Measurements from ENCODE around the gene ALDH1A3.

The ALDH1A3 gene

DNA sequence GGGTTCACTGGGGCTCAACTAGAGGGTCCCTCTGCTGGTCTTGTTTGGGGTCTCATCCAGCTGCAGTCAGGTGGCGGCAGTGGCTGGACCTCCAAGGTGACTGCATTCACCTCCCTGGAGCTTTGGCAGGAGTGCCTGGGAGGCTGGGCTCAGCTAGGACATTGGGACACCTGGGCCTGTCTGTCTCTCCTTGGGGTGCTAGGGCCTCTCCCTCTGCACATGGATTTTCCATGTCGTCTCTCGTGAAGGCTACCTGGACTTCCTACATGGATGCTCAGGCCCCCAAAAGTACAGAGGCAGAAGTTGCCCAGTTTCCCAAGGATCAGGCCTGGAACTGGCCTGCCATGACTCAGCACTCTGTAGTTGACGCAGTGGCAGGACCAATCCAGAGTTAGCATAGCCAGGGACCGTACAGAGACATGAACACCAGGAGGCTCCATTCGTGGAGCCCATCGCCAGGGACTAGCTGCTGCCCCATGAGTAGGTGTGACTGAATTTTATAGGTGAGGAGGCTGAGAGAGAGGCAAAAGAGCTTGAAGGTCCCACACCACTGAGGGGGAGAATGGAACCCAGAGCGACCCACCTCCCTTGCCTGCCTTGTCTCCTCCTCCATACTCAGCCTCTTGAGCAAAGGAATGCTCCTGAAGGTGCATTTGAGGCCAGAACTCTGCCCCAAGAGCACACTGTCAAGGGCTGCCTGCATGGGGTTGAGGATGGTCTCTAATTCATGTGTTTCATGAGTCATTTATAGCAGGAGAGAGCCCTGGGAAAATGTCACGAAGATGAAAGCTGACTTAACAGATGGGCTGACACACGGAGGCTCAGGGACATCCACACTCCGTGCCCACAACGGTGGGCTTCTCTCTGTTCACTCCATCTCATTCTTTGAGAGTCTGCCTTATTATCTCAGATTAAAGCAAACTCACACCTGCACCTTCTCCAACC lies 13.0 kb upstream of the ALDH1A3 start:
- Histone ChIP-seq H4K20me1 (no peaks in the 10 kb centered on the region), H3K4me1 (peaks cover 5% of the 10 kb centered on the region), H3K9ac (no peak overlapping the region), H3K36me3 (no peaks in the 10 kb centered on the region), H3K4me2 (no peak overlapping the region), H3K4me3 (no peak overlapping the region), H3K27me3 (no peaks in the 10 kb centered on the region), H3K27ac (no peak overlapping the region), H3K9me3 (peaks cover 11% of the 10 kb centered on the region)
- no peak for TF ChIP-seq Cebpa-rat (IDR thresholded peaks at IDR 0.05)

DNA sequence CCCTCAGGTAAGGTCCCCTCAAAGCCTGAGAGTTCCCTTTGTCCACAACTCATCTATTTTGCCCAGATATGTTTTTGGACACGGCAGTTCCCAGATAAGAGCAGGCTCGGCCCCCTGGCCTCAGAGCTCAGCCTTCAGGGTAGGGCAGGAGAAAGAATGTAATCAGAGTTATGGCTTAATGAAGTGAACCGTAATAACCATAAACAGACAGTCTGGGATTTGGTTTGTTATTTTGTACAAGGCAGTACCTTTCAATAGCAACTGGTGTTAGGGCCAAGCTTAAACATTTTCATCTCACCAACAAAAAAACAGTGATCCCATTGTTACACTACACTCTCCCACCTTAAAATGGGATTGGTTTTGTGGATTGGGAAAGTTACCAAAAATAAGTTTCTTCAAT lies 12.2 kb upstream of the ALDH1A3 start:
- H3K4me3 ChIP-seq = no peak overlapping the region
- no peak overlapping the region for H3K4me2 ChIP-seq
- no peak overlapping the region for H3K9ac ChIP-seq
- H4K20me1 ChIP-seq = no peaks in the 10 kb centered on the region
- no peaks in the 10 kb centered on the region for H3K36me3 ChIP-seq
- no peak for TF ChIP-seq Cebpa-rat (IDR thresholded peaks at IDR 0.05)
- H3K27ac ChIP-seq = no peak overlapping the region
- no peaks in the 10 kb centered on the region for H3K4me1 ChIP-seq
- no peaks in the 10 kb centered on the region for H3K27me3 ChIP-seq
- peaks cover 11% of the 10 kb centered on the region for H3K9me3 ChIP-seq

DNA sequence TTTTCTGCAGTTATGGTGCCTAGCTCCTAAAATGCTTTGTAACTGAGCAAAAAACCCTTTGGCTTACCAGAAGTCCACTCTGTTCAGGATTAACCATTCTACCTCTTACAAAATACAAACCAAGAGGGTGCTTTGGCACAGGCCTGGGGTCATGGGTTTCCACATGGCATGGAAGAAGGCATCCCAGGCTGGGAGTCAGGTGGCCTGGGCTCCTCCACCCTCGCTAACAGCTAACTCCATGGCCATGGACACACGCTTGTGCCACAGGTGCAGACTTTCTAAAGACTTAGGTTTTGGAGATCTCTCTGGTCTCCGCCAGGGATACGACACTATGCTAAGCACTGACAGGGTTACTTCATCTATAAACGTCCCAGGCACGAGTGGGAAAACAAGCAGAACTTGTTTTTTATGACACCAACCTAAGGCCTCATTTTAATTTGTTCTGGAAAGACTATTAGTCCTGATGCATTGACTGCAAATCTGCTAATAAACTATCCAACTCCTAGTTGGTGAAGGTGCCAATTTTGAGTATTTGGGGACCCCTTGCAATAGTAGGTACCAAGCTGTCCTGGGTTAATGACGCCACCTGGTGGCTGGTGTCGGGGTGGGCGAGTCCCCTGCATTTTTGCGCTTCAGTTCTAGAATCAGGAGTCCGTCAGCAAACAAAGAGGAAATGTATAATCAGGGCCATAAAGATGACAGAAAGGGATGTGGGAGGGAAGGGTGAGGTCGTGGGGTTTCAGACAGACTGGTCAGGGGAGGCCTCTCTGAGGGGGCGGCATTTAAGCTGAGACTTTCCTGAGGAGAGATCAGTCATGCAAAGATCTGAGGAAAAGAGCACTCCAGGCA lies 10.3 kb upstream of the ALDH1A3 start:
- peaks cover 11% of the 10 kb centered on the region for H3K9me3 ChIP-seq
- no peaks in the 10 kb centered on the region for H4K20me1 ChIP-seq

DNA sequence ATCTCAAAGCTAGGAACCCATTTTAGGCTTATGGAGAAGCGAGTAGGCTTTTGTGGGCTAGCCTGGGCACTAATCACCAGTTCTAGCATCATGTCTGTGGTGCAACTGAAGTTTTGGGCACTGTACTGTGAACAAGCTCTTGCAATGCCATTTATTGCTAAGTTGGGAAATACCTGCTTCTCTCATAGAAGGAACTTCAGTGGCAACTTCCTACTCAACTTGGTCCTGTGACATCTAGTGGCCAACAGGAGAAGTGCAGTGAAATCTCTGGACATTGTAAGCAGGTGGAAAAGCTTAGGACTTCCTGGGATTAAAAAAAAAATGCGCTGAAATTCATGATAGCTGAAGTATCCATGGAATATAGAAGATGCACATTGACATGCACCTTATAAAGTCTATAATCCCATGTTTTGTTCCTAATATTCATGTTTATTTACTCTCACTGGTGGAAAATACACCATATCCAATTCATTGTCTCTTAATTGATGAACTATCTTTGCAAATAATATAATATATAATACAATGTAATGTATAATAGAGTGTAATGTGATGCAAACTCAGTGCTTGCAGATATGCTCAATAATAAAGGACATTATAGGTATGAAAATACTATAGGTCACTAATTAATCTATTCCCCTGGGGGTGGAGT lies 6.5 kb upstream of the ALDH1A3 start:
- Histone ChIP-seq H3K27me3 (peaks cover 29% of the 10 kb centered on the region), H3K36me3 (no peaks in the 10 kb centered on the region), H3K4me2 (no peak overlapping the region)

More for the DNA sequence above, 10.3 kb upstream of the ALDH1A3 start:
- no peak overlapping the region for H3K4me3 ChIP-seq
- H3K36me3 ChIP-seq = no peaks in the 10 kb centered on the region
- H3K4me1 ChIP-seq = no peaks in the 10 kb centered on the region
- H3K27ac ChIP-seq = no peak overlapping the region
- TF ChIP-seq Cebpa-rat (IDR thresholded peaks at IDR 0.05) = no peak
- no peak overlapping the region for H3K4me2 ChIP-seq
- H3K27me3 ChIP-seq = no peaks in the 10 kb centered on the region
- H3K9ac ChIP-seq = no peak overlapping the region

DNA sequence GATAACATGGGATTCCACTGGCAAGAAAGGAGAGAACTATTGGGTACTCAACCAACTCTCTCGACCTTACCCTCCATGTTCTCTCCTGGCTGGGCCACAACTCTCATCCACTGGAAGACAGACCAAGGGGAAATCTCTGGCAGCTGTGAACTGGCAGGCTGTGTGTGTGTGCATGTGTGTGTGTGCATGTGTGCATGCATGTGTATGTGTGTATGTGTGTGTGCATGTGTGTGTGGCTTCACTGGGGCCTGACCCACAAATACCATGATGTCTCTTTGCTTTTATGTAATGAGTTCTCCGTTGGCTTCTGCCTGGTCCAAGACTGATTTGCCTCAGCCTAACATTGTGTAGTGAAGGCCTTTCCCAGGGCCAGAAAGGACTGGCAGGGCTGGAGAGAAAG lies 4.1 kb upstream of the ALDH1A3 start:
- no peaks in the 10 kb centered on the region for H3K36me3 ChIP-seq
- H3K4me3 ChIP-seq = no peak overlapping the region
- TF ChIP-seq Cebpa-rat (IDR thresholded peaks at IDR 0.05) = no peak
- H3K4me2 ChIP-seq = no peak overlapping the region
- peaks cover 16% of the 10 kb centered on the region for H3K9me3 ChIP-seq
- H3K4me1 ChIP-seq = 0 out of 2 replicates have a peak, but pooled peaks cover 5% of the 10 kb centered on the region
- peaks cover 52% of the 10 kb centered on the region for H3K27me3 ChIP-seq
- H4K20me1 ChIP-seq = peaks cover 18% of the 10 kb centered on the region; the same call in 1 of the 2 replicates
- no peak overlapping the region for H3K27ac ChIP-seq
- H3K9ac ChIP-seq = no peak overlapping the region

More for the DNA sequence above, 6.5 kb upstream of the ALDH1A3 start:
- no peaks in the 10 kb centered on the region for H3K4me1 ChIP-seq
- peak; percentile 67 for TF ChIP-seq Cebpa-rat (IDR thresholded peaks at IDR 0.05)
- no peak overlapping the region for H3K27ac ChIP-seq
- no peak overlapping the region for H3K4me3 ChIP-seq
- H3K9me3 ChIP-seq = peaks cover 11% of the 10 kb centered on the region
- no peak overlapping the region for H3K9ac ChIP-seq
- H4K20me1 ChIP-seq = no peaks in the 10 kb centered on the region

DNA sequence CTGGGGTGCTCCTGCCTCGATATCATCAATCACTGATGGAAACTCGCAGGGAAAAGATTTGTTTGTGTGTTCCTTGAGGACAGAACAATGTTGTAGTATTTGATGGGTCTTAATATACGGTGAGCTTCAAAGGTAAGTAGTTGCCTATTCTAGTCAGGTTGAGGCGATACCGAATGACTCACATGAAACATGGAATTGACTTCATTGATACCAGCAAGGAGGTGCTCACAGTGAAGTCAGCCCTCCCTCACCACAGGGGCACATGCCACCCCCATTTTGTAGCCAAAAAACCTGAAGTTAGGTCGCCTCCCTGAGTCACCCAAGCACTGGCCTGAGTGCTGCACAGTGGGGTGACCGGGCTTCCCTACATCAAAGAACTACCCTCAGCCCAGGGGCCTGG lies 3.7 kb upstream of the ALDH1A3 start:
- H3K36me3 ChIP-seq = no peaks in the 10 kb centered on the region
- H3K9me3 ChIP-seq = peaks cover 16% of the 10 kb centered on the region
- H3K27ac ChIP-seq = no peak overlapping the region
- no peak overlapping the region for H3K4me2 ChIP-seq
- 0 out of 2 replicates have a peak, but pooled peaks cover 5% of the 10 kb centered on the region for H3K4me1 ChIP-seq
- H4K20me1 ChIP-seq = peaks cover 22% of the 10 kb centered on the region; the same call in 1 of the 2 replicates
- H3K9ac ChIP-seq = no peak overlapping the region
- H3K27me3 ChIP-seq = peaks cover 57% of the 10 kb centered on the region
- TF ChIP-seq Cebpa-rat (IDR thresholded peaks at IDR 0.05) = no peak
- no peak overlapping the region for H3K4me3 ChIP-seq

DNA sequence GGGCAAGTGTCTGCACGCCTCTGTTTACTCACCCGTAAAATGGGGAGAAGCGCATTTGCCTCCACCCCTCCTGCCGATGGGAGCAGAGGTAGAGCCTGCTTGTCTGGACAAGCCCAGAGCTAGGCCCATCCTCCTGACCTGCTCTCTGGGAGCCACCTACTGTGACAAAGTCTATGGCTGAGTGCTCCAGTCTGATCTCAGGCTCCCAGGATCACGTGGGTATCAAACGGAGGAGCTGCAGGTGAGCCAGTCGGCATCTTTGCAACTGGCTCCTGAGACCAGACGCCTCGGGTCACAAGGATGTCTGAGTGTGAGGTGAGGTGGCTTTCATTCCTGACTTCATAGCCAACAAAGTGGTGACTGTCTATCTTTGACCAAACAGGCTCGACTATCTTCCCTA lies 2.1 kb upstream of the ALDH1A3 start:
- Histone ChIP-seq H3K9me3 (peaks cover 16% of the 10 kb centered on the region), H3K9ac (no peak overlapping the region), H3K4me2 (no peak overlapping the region), H3K36me3 (no peaks in the 10 kb centered on the region), H3K27ac (no peak overlapping the region), H3K27me3 (peaks cover 73% of the 10 kb centered on the region), H3K4me3 (no peak overlapping the region), H4K20me1 (peaks cover 37% of the 10 kb centered on the region; the same call in 1 of the 2 replicates), H3K4me1 (0 out of 2 replicates have a peak, but pooled peaks cover 5% of the 10 kb centered on the region)
- no peak for TF ChIP-seq Cebpa-rat (IDR thresholded peaks at IDR 0.05)

DNA sequence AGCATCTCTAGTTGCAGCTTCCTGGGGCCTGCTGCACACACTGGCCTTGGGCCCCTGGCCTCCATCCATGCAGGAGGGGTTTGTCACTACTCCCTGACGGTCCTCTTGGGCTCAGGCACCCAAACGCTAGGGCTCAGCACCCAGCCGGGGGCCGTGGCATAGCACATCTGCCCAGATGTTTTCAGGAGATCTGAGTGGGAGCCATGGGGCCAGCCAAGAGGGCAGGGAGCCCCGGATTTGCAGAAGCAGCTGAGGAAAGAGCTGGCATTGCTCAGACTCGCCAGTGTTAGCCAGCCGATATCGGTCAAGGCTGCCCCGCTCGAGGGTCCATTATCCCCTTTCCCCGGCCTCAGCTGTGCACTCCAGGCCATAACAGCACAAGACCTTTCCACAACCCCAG lies 1.5 kb upstream of the ALDH1A3 start:
- no peak for TF ChIP-seq Cebpa-rat (IDR thresholded peaks at IDR 0.05)
- Histone ChIP-seq H3K4me2 (no peak overlapping the region), H3K36me3 (no peaks in the 10 kb centered on the region), H3K27ac (no peak overlapping the region), H3K9me3 (peaks cover 16% of the 10 kb centered on the region), H4K20me1 (peaks cover 38% of the 10 kb centered on the region; the same call in 1 of the 2 replicates), H3K4me3 (no peak overlapping the region), H3K4me1 (0 out of 2 replicates have a peak, but pooled peaks cover 5% of the 10 kb centered on the region), H3K27me3 (peaks cover 78% of the 10 kb centered on the region), H3K9ac (no peak overlapping the region)

DNA sequence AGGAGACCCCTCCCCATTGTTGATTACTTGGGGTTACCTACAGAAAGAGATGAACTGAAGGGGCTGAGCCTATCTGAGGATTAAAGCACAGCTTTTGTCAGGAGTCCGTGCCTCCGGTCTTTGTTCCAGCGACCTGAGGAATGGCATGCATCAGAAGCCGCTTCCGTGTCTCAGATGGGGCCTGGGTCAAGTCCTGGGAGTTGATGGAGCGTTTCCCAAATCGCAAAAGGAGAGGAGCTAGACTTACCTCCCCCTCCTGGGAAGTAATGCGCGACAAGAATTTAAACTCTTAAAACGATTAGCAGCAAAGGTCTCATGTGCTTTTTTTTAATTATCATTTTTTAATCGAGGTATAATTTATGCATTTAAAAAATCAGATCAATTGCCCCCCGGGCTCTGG lies 983 bp upstream of the ALDH1A3 start:
- TF ChIP-seq Cebpa-rat (IDR thresholded peaks at IDR 0.05) = no peak
- Histone ChIP-seq H4K20me1 (peaks cover 38% of the 10 kb centered on the region; the same call in 1 of the 2 replicates), H3K4me1 (0 out of 2 replicates have a peak, but pooled peaks cover 5% of the 10 kb centered on the region), H3K4me3 (peak overlapping the region; percentile 48), H3K36me3 (no peaks in the 10 kb centered on the region), H3K9me3 (peaks cover 16% of the 10 kb centered on the region), H3K4me2 (peak overlapping the region; percentile 59), H3K9ac (no peak overlapping the region), H3K27ac (no peak overlapping the region), H3K27me3 (peaks cover 84% of the 10 kb centered on the region)
